ENCODE measurements around the gene DNAJC13. TPM values are rescaled to one million over a fixed set of nuclear protein-coding genes. Genes with fewer than 3 reads are reported as not detected.

DNAJC13 gene
- total and polyA plus RNA-seq, 2 donors (not counting 1 experiment from before 2014, with no cell fraction given) = 9.7 to 51.1 TPM

DNA sequence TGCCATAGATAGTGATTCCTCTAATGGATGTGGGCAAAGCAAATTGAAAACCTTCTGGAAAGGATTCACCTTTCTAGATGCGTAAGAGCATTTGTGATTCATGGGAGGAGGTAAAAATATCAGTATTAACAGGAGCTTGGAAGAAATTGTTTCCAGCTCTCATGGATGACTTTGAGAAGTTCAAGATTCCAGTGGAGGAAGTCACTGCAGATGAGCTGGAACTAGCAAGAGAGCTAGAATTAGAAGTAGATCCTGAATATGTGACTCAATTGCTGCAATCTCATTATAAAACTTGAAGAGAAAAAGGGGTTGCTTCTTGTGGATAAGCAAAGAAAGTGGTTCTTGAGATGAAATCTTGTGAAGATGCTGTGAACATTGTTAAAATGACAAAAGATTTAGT, 91.8 kb downstream of the DNAJC13 start:
- Histone ChIP-seq H3K79me2 (ENCODE audit: control insufficient read depth, insufficient read depth, low read length) (no peaks in the 10 kb centered on the region), H2AFZ (ENCODE audit: insufficient read depth, low read depth, low read length, poor library complexity, severe bottlenecking) (no peak overlapping the region), H3K27me3 (replicated peaks in 1 of 4; ENCODE audit: control extremely low read depth in 1 of 4, control insufficient read depth in 3 of 4, insufficient read depth in 4 of 4, low read length in 3 of 4) (no peaks in the 10 kb centered on the region), H4K20me1 (ENCODE audit: control insufficient read depth, insufficient read depth, low read length, poor library complexity, severe bottlenecking) (no peaks in the 10 kb centered on the region), H3K4me2 (replicated peaks; ENCODE audit: low read depth, low read length, poor library complexity, severe bottlenecking) (no peak overlapping the region), H3K27ac (ENCODE audit: low read length in 2 of 2) (no peak overlapping the region), H3K36me3 (replicated peaks in 1 of 2; ENCODE audit: control extremely low read depth in 1 of 2, control insufficient read depth in 1 of 2, extremely low read depth in 1 of 2, insufficient read depth in 2 of 2, low read length in 1 of 2) (peaks cover 24 to 78% of the 10 kb centered on the region in 2 experiments), H3K4me1 (ENCODE audit: control insufficient read depth in 2 of 2, insufficient read depth in 2 of 2, low read length in 2 of 2) (no peaks in the 10 kb centered on the region), H3K9ac (ENCODE audit: low read length) (no peak overlapping the region), H3K4me3 (ENCODE audit: control extremely low read depth in 1 of 5, extremely low read depth in 1 of 5, insufficient read depth in 1 of 5, low read depth in 2 of 5, low read length in 4 of 5) (no peak overlapping the region), H3K9me3 (ENCODE audit: control extremely low read depth in 1 of 3, control insufficient read depth in 2 of 3, insufficient read depth in 1 of 3, low read length in 2 of 3) (no peaks in the 10 kb centered on the region)
- TF ChIP-seq EZH2 (IDR thresholded peaks at IDR 0.05; ENCODE audit: borderline replicate concordance, insufficient read depth, low read depth, low read length, poor library complexity, severe bottlenecking) = no peak
- TF ChIP-seq, protein P1, sequence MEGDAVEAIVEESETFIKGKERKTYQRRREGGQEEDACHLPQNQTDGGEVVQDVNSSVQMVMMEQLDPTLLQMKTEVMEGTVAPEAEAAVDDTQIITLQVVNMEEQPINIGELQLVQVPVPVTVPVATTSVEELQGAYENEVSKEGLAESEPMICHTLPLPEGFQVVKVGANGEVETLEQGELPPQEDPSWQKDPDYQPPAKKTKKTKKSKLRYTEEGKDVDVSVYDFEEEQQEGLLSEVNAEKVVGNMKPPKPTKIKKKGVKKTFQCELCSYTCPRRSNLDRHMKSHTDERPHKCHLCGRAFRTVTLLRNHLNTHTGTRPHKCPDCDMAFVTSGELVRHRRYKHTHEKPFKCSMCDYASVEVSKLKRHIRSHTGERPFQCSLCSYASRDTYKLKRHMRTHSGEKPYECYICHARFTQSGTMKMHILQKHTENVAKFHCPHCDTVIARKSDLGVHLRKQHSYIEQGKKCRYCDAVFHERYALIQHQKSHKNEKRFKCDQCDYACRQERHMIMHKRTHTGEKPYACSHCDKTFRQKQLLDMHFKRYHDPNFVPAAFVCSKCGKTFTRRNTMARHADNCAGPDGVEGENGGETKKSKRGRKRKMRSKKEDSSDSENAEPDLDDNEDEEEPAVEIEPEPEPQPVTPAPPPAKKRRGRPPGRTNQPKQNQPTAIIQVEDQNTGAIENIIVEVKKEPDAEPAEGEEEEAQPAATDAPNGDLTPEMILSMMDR (IDR thresholded peaks at IDR 0.05) = no peak
- Mint-ChIP-seq H3K4me1 (no peaks in the 10 kb centered on the region), H3K27ac (no peak overlapping the region), H3K4me3 (no peak overlapping the region), H3K27me3 (no peaks in the 10 kb centered on the region), H3K9me3 (ENCODE audit: insufficient read depth) (no peaks in the 10 kb centered on the region)
- 100% methylated on average over 1 of the region's 1 CpG for WGBS (ENCODE audit: insufficient coverage)
- ChIA-PET POLR2A (no interaction called here), CTCF (interaction anchor here (1.1 kb wide), 1 partner anchor 28 kb away, joined by 4 read pairs; no protein-coding TSS in a partner anchor)
- intact Hi-C loops (cut with micrococcal nuclease) = no loop called here
- DNase-seq = no peak
- no peak for ATAC-seq (ENCODE audit: low read depth)

DNA sequence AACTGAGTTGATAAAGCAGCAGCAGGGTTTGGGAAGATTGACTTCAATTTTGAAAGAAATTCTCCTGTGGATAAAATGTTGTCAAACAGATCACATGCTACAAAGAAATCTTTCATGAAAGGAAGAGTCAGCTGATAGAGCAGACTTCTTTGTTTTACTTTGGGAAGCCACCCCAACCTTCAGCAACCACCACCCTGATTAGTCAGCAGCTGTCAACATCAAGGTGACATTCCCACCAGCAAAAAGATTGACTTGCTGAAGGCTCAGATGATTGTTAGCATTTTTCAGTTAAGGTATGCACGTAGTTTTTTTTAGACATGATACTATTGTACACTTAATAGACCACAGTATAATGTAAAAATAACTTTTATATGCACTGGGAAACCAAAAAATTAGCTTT, 92.2 kb downstream of the DNAJC13 start:
- ATAC-seq (ENCODE audit: low read depth) (no peak), DNase-seq (no peak)
- peaks cover 26 to 79% of the 10 kb centered on the region in 2 experiments for H3K36me3 ChIP-seq (replicated peaks in 1 of 2; ENCODE audit: control extremely low read depth in 1 of 2, control insufficient read depth in 1 of 2, extremely low read depth in 1 of 2, insufficient read depth in 2 of 2, low read length in 1 of 2)
- Mint-ChIP-seq H3K27me3 (no peaks in the 10 kb centered on the region), H3K4me3 (no peak overlapping the region), H3K27ac (no peak overlapping the region), H3K4me1 (no peaks in the 10 kb centered on the region), H3K9me3 (ENCODE audit: insufficient read depth) (no peaks in the 10 kb centered on the region)
- no peak overlapping the region for H3K9ac ChIP-seq (ENCODE audit: low read length)
- no peak overlapping the region for H3K27ac ChIP-seq (ENCODE audit: low read length in 2 of 2)
- ChIA-PET CTCF (interaction anchor here (1.1 kb wide), 1 partner anchor 27 kb away, joined by 4 read pairs; no protein-coding TSS in a partner anchor), POLR2A (no interaction called here)
- H3K27me3 ChIP-seq (replicated peaks in 1 of 4; ENCODE audit: control extremely low read depth in 1 of 4, control insufficient read depth in 3 of 4, insufficient read depth in 4 of 4, low read length in 3 of 4) = no peaks in the 10 kb centered on the region
- WGBS (ENCODE audit: insufficient coverage) = no CpG with 5 or more reads among the region's 1 CpG
- no peaks in the 10 kb centered on the region for H3K79me2 ChIP-seq (ENCODE audit: control insufficient read depth, insufficient read depth, low read length)
- intact Hi-C loops (cut with micrococcal nuclease) = no loop called here
- no peaks in the 10 kb centered on the region for H3K9me3 ChIP-seq (ENCODE audit: control extremely low read depth in 1 of 3, control insufficient read depth in 2 of 3, insufficient read depth in 1 of 3, low read length in 2 of 3)
- H3K4me2 ChIP-seq (replicated peaks; ENCODE audit: low read depth, low read length, poor library complexity, severe bottlenecking) = no peak overlapping the region
- no peaks in the 10 kb centered on the region for H3K4me1 ChIP-seq (ENCODE audit: control insufficient read depth in 2 of 2, insufficient read depth in 2 of 2, low read length in 2 of 2)
- H3K4me3 ChIP-seq (ENCODE audit: control extremely low read depth in 1 of 5, extremely low read depth in 1 of 5, insufficient read depth in 1 of 5, low read depth in 2 of 5, low read length in 4 of 5) = no peak overlapping the region
- no peak overlapping the region for H2AFZ ChIP-seq (ENCODE audit: insufficient read depth, low read depth, low read length, poor library complexity, severe bottlenecking)
- no peaks in the 10 kb centered on the region for H4K20me1 ChIP-seq (ENCODE audit: control insufficient read depth, insufficient read depth, low read length, poor library complexity, severe bottlenecking)
- TF ChIP-seq EZH2 (IDR thresholded peaks at IDR 0.05; ENCODE audit: borderline replicate concordance, insufficient read depth, low read depth, low read length, poor library complexity, severe bottlenecking) = no peak
- TF ChIP-seq, protein P1 (IDR thresholded peaks at IDR 0.05) = no peak
